GM18498 (cell line): Measurements from ENCODE around the gene COMMD3.

ENCODE experiments used
- ATAC-seq: cut with Tn5 transposase; IDR thresholded peaks from one replicate; pipeline ENCODE4 v1.9.1; 2021; ENCODE audit warnings: mild to moderate bottlenecking, moderate library complexity; ENCODE audit not compliant: unreplicated experiment

COMMD3 gene

GRCh38 chr10:22365233-22365632 is 49.0 kb downstream of the COMMD3 start:
- ATAC-seq: peak; percentile 79

- ATAC-seq: peak; percentile 33
These were observed 49.7 kb downstream of the COMMD3 start for GRCh38 chr10:22365644-22366434.

GRCh38 chr10:22366435-22366703 is 50.2 kb downstream of the COMMD3 start:
- no peak for ATAC-seq

- no peak for ATAC-seq
These were observed 50.6 kb downstream of the COMMD3 start for GRCh38 chr10:22366771-22367170.

GRCh38 chr10:22367471-22367870 is 51.3 kb downstream of the COMMD3 start:
- ATAC-seq: no peak

- no peak for ATAC-seq
These were observed 52.2 kb downstream of the COMMD3 start for GRCh38 chr10:22368402-22368801.

GRCh38 chr10:22368981-22369380 is 52.8 kb downstream of the COMMD3 start:
- no peak for ATAC-seq

GRCh38 chr10:22369434-22370072 is 53.4 kb downstream of the COMMD3 start:
- ATAC-seq: peak; percentile 42
